ENCODE measurements around the gene PPL. TPM values are rescaled to one million over a fixed set of nuclear protein-coding genes. Genes with fewer than 3 reads are reported as not detected.
"Not testable (repeated sequence)": the region's sequence is repeated elsewhere in the genome, so short reads cannot be mapped to it uniquely, and the experiment has no call there.

PPL gene
- total RNA-seq, 1 donor = not detected

DNA sequence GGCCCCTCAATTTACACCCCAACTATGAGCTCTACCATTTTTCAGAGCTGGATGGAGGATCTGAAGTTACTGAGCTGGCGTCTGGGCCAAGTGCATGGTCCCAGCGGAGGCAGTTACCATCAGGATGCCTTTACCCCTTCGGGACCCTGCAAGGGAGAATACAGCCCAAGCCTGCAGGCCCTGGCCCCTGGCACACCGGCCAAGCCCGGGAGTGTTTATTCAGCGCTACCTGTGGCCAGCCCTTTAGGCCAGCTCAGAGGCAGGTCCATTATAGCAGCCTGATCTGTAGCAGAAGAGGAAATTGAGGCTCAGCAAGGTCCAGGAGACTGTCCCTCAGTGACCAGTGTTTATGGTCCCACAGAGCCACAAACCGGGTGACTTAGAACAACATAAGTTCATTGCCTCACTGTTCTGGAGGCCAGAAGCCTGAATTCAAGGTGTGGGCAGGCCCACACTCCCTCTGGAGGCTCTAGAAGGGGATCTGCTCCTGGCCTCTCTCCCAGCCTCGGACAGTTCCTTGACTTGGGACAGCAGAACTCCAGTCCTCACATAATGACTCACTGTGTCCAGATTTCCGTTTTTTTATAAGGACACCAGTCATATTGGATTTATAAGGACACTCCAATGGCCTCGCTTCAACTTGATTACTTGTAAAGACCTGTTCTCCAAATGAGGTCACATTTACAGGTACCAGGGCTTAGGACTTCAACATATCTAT is 29.9 kb upstream of the PPL start:
- Histone ChIP-seq H3K27me3 (ENCODE audit: insufficient read depth, low read length) (no peaks in the 10 kb centered on the region), H3K4me3 (ENCODE audit: low read length) (no peak overlapping the region), H3K9me3 (ENCODE audit: low read depth, low read length) (no peaks in the 10 kb centered on the region), H3K4me1 (ENCODE audit: insufficient read depth, low read length) (no peaks in the 10 kb centered on the region)

DNA sequence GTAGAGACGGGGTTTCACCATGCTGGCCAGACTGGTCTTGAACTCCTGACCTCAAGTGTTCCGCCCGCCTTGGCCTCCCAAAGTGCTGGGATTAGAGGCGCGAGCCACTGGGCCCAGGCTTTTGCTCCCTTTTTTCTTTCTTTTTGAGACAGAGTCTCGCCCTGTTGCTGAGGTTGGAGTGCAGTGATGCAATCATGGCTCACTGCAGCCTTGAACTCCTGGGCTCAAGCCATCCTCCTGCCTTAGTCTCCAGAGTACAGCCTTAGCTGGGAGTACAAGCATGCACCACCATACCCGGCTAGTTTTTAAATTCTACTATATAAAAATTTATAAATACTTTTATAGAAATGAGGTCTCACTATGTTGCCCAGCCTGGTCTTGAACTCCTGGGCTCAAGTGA is 26.6 kb upstream of the PPL start:
- not testable (repeated sequence) for H3K9me3 ChIP-seq (ENCODE audit: low read depth, low read length); H3K4me1 ChIP-seq (ENCODE audit: insufficient read depth, low read length); H3K27me3 ChIP-seq (ENCODE audit: insufficient read depth, low read length); H3K4me3 ChIP-seq (ENCODE audit: low read length)

DNA sequence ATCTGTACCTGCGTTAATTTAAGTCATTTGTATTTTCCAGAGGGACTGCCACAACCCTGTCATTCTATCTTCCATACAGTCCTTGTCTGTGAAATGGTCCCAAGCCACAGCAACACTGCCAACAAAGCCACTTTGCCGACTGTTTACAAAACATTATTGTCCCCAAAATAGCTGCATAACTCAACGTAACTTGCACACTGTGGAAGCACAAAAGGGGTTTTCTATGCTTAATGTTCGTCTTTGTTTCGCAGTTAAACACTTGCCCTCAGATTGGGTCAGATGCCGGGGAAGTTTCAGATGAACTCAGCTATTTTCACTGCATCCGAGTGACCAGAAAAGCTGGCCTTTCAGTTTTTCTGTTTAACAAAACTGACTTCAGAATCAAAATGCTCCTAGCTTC is 25.8 kb upstream of the PPL start:
- Histone ChIP-seq H3K4me3 (ENCODE audit: low read length) (no peak overlapping the region), H3K27me3 (ENCODE audit: insufficient read depth, low read length) (no peaks in the 10 kb centered on the region), H3K9me3 (ENCODE audit: low read depth, low read length) (no peaks in the 10 kb centered on the region), H3K4me1 (ENCODE audit: insufficient read depth, low read length) (peaks cover 9% of the 10 kb centered on the region)

DNA sequence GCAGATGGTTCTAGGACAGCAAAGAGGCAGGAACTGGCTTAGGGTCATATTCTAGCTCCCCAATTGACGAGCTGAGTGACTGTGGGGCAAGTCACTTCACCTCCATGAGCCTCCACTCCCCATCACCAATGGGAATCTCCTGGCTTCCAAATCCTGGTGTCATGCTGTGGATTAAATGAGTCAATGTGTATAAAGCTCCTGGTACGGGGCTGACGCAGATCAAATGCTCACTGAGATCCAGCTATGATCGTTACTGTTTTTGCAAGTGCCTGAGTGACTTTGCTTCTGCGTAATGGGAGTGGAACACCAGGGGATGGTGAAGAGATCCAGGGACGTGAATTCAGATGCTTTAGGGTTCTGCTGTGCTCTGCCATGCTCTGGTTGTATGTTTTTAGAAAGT is 23.6 kb upstream of the PPL start:
- no peak overlapping the region for H3K4me3 ChIP-seq (ENCODE audit: low read length)
- no peaks in the 10 kb centered on the region for H3K27me3 ChIP-seq (ENCODE audit: insufficient read depth, low read length)
- H3K9me3 ChIP-seq (ENCODE audit: low read depth, low read length) = no peaks in the 10 kb centered on the region
- H3K4me1 ChIP-seq (ENCODE audit: insufficient read depth, low read length) = peaks cover 14% of the 10 kb centered on the region

DNA sequence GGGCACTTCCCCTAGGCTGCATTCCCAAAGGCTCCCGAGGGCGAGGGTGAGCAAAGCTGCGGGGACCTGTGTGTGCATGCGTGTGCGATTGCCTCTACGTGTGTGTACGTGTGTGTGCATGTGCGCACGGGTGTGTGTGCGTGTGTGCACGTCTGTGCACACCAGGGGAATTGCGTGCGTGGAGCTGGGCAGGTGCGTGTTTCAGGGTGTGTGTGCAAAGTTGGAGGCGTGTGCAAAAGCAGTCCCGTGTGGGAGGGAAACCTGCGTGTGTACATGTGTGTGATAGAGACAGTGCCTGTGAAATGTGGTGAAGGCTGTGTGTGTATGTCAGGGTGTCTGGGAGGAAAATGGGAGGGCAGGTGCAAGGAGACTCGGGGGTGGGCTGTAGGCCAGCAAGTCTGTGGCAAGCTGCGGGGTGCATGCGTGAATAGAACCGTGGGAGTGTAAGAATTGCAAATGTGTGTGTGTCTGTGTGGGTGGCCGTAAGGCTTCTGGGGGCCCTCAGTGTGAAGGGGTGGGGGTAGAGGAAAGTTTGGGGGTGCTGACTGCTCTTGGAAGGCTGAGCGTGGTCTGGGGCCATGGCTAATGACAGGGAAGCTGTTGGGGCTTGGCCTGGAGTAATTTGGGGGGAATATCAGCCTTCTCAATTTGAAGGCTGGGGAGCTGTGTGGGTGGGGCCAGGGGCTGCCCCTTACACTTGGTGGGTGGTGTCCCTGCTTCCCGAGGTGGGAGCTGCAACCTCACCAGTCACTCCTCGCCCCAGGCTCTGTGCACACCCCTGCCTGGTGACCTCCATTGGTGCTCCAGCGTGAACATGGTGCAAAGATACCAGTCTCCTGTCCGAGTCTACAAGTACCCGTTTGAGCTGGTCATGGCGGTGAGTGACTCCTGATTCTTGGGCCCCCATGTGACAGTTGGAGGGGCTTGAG is 21.8 kb upstream of the PPL start:
- Histone ChIP-seq H3K27me3 (ENCODE audit: insufficient read depth, low read length) (no peaks in the 10 kb centered on the region), H3K4me3 (ENCODE audit: low read length) (no peak overlapping the region), H3K9me3 (ENCODE audit: low read depth, low read length) (no peaks in the 10 kb centered on the region), H3K4me1 (ENCODE audit: insufficient read depth, low read length) (peaks cover 14% of the 10 kb centered on the region)

DNA sequence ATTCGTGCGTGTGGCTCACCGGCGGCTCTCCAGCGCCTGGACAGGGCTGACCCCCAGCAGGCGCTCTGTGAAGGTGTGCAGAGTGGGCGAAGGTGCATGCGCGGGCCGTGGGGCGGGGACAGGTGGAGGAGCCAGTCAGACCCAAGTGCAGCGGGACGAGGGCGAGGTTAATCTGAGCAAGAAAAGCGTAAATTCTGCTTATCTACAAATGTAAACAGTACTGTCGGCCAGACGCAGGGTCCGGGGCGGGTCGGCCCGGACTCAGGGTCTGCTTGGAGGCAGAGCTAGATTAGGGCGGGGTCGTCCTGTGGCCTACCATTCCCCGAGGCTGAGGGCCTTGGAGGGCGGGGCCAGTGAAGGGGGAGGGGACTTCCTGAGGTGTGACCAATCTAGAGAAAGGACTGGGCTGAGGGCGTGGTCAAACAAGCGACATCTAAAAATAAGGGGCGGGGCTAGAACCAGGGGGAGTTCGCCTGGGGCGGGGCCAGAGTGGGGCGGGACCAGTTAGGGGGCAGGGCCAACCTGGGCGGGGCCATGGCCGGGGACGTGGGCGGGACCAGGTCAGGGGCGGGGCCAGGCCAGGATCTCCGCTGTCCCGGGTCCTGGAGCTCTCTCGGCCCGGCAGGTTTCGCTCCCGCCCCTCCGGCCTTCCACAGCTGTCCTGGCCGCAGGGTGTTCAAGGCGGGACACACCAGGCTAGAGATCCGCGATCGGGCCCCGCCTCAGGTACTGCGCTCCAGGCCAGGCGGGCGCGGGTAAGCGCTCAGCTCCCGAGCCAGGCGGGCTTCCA is 21.0 kb upstream of the PPL start, which contains the start of gene SEC14L5:
Gene SEC14L5, plus strand, starts transcription at position 611 of the 790 bp plus-strand sequence. CDS start 994 bp downstream, outside the sequence.
- no peaks in the 10 kb centered on the region for H3K27me3 ChIP-seq (ENCODE audit: insufficient read depth, low read length)
- H3K4me1 ChIP-seq (ENCODE audit: insufficient read depth, low read length) = peaks cover 14% of the 10 kb centered on the region
- no peaks in the 10 kb centered on the region for H3K9me3 ChIP-seq (ENCODE audit: low read depth, low read length)
- peak within 1 kb of the TSS; percentile 30 for H3K4me3 ChIP-seq (ENCODE audit: low read length)

DNA sequence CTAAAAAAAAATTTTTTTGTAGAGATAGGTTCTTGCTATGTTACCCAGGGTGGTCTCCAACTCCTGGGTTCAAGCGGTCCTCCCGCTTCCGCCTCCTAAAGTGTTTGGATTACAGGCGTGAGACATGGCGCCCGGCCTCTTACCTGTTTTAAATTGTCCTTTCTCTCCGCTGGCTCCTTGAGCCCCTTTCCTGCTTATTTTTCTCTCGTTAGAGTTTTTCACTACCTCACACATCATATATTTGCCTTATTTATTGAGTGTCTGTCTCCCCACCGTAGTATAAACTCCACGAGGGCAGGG is 20.4 kb upstream of the PPL start:
- Histone ChIP-seq H3K4me1 (ENCODE audit: insufficient read depth, low read length) (peaks cover 14% of the 10 kb centered on the region), H3K9me3 (ENCODE audit: low read depth, low read length) (no peaks in the 10 kb centered on the region), H3K4me3 (ENCODE audit: low read length) (peak overlapping the region; percentile 30), H3K27me3 (ENCODE audit: insufficient read depth, low read length) (no peaks in the 10 kb centered on the region)

DNA sequence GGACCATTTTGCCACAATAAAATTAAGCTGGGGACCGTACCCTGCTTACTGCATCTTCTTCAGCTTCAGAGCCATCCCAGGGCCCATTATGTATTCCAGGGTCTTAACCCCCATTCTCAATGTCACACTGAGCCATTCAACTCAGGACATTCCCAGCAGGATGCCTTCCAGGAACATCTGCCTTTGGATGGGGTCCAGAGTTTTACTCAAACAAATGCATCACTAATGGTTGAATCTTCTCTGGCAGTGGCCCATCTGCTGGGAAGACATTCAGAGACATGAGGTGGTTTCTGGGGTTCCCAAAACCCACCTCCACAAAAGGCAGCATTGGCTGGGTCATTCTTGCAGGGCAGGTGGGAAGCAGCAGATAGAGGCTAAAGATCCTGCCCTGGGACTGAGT is 17.8 kb upstream of the PPL start:
- Histone ChIP-seq H3K4me1 (ENCODE audit: insufficient read depth, low read length) (peaks cover 14% of the 10 kb centered on the region), H3K27me3 (ENCODE audit: insufficient read depth, low read length) (no peaks in the 10 kb centered on the region), H3K4me3 (ENCODE audit: low read length) (no peak overlapping the region), H3K9me3 (ENCODE audit: low read depth, low read length) (no peaks in the 10 kb centered on the region)

DNA sequence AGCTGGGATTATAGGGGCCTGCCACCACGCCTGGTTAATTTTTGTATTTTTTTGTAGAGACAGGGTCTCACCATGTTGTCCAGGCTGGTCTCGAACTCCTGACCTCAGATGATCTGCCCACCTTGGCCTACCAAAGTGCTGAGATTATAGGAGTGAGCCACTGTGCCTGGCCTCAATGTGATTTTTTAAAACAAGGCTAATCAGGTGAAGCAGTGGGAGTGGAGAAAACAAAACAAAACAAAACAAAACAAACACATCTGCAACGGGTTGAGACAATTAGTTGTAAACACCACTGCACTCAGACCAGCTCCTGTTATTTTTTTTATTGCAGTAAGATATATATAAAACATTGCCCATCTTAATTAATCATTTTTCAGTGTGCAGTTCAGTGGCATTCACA is 14.6 kb upstream of the PPL start:
- H3K4me1 ChIP-seq (ENCODE audit: insufficient read depth, low read length) = peaks cover 14% of the 10 kb centered on the region
- H3K4me3 ChIP-seq (ENCODE audit: low read length); H3K27me3 ChIP-seq (ENCODE audit: insufficient read depth, low read length); H3K9me3 ChIP-seq (ENCODE audit: low read depth, low read length): not testable (repeated sequence)

DNA sequence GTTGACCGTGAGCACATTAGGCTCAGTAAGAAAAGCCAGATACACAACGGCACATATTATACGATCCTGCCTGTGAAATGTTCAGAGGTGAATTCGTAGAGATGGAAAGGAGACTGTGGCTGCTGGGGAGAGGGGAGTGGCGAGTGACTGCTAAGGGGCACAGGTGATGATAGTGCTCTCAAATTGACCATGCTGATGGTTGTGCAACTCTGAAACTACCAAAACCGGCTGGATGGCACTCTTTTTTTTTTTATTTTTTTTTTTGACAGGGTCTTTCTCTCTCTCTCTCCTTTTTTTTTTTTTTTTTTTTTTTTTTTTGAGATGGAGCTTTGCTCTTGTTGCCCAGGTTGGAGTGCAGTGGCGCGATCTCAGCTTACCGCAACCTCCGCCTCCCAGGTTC is 13.0 kb upstream of the PPL start:
- H3K4me1 ChIP-seq (ENCODE audit: insufficient read depth, low read length) = peaks cover 14% of the 10 kb centered on the region
- H3K4me3 ChIP-seq (ENCODE audit: low read length) = no peak overlapping the region
- no peaks in the 10 kb centered on the region for H3K27me3 ChIP-seq (ENCODE audit: insufficient read depth, low read length)
- H3K9me3 ChIP-seq (ENCODE audit: low read depth, low read length) = no peaks in the 10 kb centered on the region

DNA sequence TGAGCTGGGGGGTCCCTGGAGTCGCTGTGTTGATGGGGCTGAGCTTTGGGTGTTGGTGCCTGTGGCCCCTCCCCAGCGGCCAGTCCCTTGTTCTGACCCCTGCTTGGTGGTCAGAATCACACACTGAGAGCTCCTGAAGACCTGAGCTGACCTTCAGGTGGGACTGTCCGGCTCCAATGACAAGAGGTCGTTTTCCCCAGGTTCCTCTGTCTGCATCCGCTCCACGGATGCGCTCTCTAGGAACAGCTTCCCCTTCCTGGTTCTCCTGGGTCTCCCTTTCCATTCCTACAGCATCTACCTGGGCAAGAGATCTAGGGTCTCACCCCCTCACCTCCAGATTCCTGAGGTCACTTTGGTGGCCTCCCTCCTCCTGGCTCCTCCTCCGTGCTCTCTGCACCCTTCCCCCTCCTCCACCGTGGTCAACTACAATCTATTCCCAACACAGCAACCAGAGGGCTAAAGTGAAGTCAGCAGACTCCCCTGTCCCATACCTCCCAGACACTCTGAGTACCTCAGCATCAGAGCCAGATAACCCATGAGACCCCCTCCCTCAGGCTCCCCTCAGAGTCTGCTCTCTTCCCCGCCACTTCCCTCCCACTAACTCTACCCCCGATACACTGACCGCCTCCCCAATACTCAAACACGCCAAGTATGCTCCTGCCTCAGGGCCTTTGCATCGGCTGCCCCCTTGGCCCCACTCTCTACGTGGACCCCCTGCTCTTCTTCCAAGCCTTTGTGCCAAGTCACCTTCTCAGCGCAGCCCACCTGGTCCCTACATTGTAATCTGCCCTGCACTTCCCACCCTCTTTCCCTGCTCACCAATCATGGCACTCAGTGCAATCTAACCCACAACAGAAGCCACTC is 12.2 kb upstream of the PPL start:
- H3K4me3 ChIP-seq (ENCODE audit: low read length) = no peak overlapping the region
- H3K9me3 ChIP-seq (ENCODE audit: low read depth, low read length) = no peaks in the 10 kb centered on the region
- H3K4me1 ChIP-seq (ENCODE audit: insufficient read depth, low read length) = peaks cover 14% of the 10 kb centered on the region
- no peaks in the 10 kb centered on the region for H3K27me3 ChIP-seq (ENCODE audit: insufficient read depth, low read length)

DNA sequence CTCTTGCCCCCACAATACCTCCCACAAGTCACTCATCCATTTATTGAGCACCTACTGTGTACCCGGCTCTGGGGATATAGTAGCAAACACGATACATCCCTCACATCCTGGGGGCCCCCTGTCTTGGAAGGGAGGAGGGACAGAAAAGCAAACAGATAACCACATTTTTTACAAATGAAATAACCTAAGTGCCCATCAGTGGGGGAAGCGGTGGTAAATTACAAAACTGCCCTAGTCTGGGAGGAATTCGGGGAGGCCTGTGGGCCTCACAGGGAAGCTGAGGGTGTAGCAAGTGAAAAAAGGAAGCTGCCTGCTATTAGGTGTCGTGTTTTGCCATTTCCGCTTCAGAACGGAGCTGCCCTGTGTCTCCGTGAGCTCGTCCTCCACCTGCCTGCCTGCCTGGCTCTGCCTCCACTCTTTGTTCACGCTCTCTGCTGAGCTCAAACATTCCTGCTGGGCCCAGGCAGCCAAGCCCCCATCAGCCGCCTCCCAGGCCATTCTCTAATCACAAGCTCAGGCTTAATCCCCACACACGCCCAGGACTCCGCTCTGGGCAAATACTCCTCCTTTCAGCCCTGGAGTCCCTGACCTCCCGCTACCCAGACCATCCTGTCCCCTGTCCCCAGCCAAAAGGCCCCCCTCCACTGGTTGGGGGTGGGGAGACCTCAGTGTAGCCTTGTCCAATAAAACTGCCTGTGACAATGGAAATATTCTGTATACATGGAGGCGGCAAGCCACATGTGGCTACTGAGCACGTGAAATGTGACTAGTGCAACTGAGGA is 11.0 kb upstream of the PPL start:
- H3K9me3 ChIP-seq (ENCODE audit: low read depth, low read length) = no peaks in the 10 kb centered on the region
- peaks cover 14% of the 10 kb centered on the region for H3K4me1 ChIP-seq (ENCODE audit: insufficient read depth, low read length)
- no peaks in the 10 kb centered on the region for H3K27me3 ChIP-seq (ENCODE audit: insufficient read depth, low read length)
- no peak overlapping the region for H3K4me3 ChIP-seq (ENCODE audit: low read length)

DNA sequence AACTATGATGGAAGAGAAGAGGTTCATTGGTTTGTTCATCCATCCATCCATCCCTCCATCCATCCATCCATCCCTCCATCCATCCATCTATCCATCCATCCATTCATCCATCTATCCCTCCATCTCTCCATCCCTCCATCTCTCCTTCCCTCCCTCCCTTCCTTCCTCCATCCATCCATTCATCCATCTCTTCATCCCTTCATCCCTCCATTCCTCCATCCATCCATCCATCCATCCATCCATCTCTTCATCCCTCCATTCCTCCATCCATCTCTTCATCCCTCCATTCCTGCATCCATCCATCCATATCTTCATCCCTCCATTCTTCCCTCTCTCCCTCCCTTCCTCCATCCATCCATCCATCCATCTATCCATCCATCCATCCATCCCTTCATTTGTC is 10.0 kb upstream of the PPL start:
- Histone ChIP-seq H3K27me3 (ENCODE audit: insufficient read depth, low read length) (no peaks in the 10 kb centered on the region), H3K9me3 (ENCODE audit: low read depth, low read length) (no peaks in the 10 kb centered on the region), H3K4me1 (ENCODE audit: insufficient read depth, low read length) (peaks cover 14% of the 10 kb centered on the region), H3K4me3 (ENCODE audit: low read length) (no peak overlapping the region)
